ENCODE measurements around the gene PI4KA. TPM values are rescaled to one million over a fixed set of nuclear protein-coding genes. Genes with fewer than 3 reads are reported as not detected.

Gene PI4KA
- total RNA-seq, 3 donors from 2014 or later: 62.7 to 103 (median 73.5) TPM

- no peak overlapping the region for H3K4me3 ChIP-seq
- no peak for TF ChIP-seq POLR2A (IDR thresholded peaks at IDR 0.05)
- no peak for DNase-seq (ENCODE audit: low spot score in 2 of 2)
- no peaks in the 10 kb centered on the region for H3K4me1 ChIP-seq
- H3K9me3 ChIP-seq: no peaks in the 10 kb centered on the region
- no peaks in the 10 kb centered on the region for H3K36me3 ChIP-seq
- no peaks in the 10 kb centered on the region for H3K27me3 ChIP-seq
- intact Hi-C loops (cut with DNase I; ENCODE audit: low total_unique reads): no loop called here
- no peak overlapping the region for H3K27ac ChIP-seq
Observed at GRCh38 chr22:20815477-20816050, 43.0 kb downstream of the PI4KA start.

- Histone ChIP-seq H3K27ac (no peak overlapping the region), H3K36me3 (no peaks in the 10 kb centered on the region), H3K27me3 (no peaks in the 10 kb centered on the region), H3K4me3 (no peak overlapping the region), H3K4me1 (no peaks in the 10 kb centered on the region), H3K9me3 (no peaks in the 10 kb centered on the region)
- no peak for TF ChIP-seq POLR2A (IDR thresholded peaks at IDR 0.05)
- TF ChIP-seq CTCF (IDR thresholded peaks at IDR 0.05): no peak
- TF ChIP-seq POLR2AphosphoS5 (IDR thresholded peaks at IDR 0.05): no peak
- no peak for DNase-seq (ENCODE audit: low spot score in 2 of 2)
- intact Hi-C loops (cut with DNase I; ENCODE audit: low total_unique reads): no loop called here
Observed at GRCh38 chr22:20814221-20814808, 44.3 kb downstream of the PI4KA start.

GRCh38 chr22:20813056-20813455, 45.6 kb downstream of the PI4KA start:
- TF ChIP-seq CTCF (IDR thresholded peaks at IDR 0.05): no peak
- Histone ChIP-seq H3K4me1 (no peaks in the 10 kb centered on the region), H3K9me3 (no peaks in the 10 kb centered on the region), H3K36me3 (no peaks in the 10 kb centered on the region), H3K27ac (no peak overlapping the region), H3K27me3 (no peaks in the 10 kb centered on the region), H3K4me3 (no peak overlapping the region)
- intact Hi-C loops (cut with DNase I; ENCODE audit: low total_unique reads): no loop called here
- peak in 1 of 2 donors; percentile 31 for DNase-seq (ENCODE audit: low spot score in 2 of 2)

GRCh38 chr22:20811971-20812660, 46.5 kb downstream of the PI4KA start:
- intact Hi-C loops (cut with DNase I; ENCODE audit: low total_unique reads): no loop called here
- H3K36me3 ChIP-seq: no peaks in the 10 kb centered on the region
- TF ChIP-seq POLR2A (IDR thresholded peaks at IDR 0.05) (no peak), POLR2AphosphoS5 (IDR thresholded peaks at IDR 0.05) (no peak), CTCF (IDR thresholded peaks at IDR 0.05) (no peak)

GRCh38 chr22:20811171-20811570, 47.4 kb downstream of the PI4KA start:
- Histone ChIP-seq H3K36me3 (no peaks in the 10 kb centered on the region), H3K9me3 (no peaks in the 10 kb centered on the region), H3K27ac (no peak overlapping the region), H3K4me3 (no peak overlapping the region), H3K4me1 (no peaks in the 10 kb centered on the region), H3K27me3 (no peaks in the 10 kb centered on the region)
- intact Hi-C loops (cut with DNase I; ENCODE audit: low total_unique reads): no loop called here
- TF ChIP-seq CTCF (IDR thresholded peaks at IDR 0.05) (no peak), POLR2A (IDR thresholded peaks at IDR 0.05) (no peak), POLR2AphosphoS5 (IDR thresholded peaks at IDR 0.05) (no peak)
- DNase-seq (ENCODE audit: low spot score in 2 of 2): peak in 1 of 2 donors; percentile 12

More at GRCh38 chr22:20811971-20812660, 46.5 kb downstream of the PI4KA start:
- DNase-seq (ENCODE audit: low spot score in 2 of 2): no peak
- no peaks in the 10 kb centered on the region for H3K27me3 ChIP-seq
- H3K4me3 ChIP-seq: no peak overlapping the region
- no peak overlapping the region for H3K27ac ChIP-seq
- H3K9me3 ChIP-seq: no peaks in the 10 kb centered on the region
- H3K4me1 ChIP-seq: no peaks in the 10 kb centered on the region

All from breast epithelium (tissue), 4 donors.